KOPT-K1 (cell line): ENCODE data around the gene OTOG.

Source experiments
- H3K27ac ChIP-seq: fragments of 200-600 bp; sonication (generic); 2 replicates; pipeline ENCODE4 v1.5.1; 2016; ENCODE audit warnings: antibody characterized with exemption, mild to moderate bottlenecking, low read depth, low read length; ENCODE audit not compliant: poor library complexity, severe bottlenecking
- H3K36me3 ChIP-seq: fragments of 200-600 bp; sonication (generic); 2 replicates; pipeline ENCODE4 v1.5.1; 2017; ENCODE audit warnings: antibody characterized with exemption, mild to moderate bottlenecking, low read length, moderate library complexity; ENCODE audit not compliant: insufficient read depth
- H3K9me3 ChIP-seq: fragments of 200-600 bp; sonication (generic); 2 replicates; pipeline ENCODE4 v1.5.1; 2017; ENCODE audit warnings: antibody characterized with exemption, low read length, mild to moderate bottlenecking; ENCODE audit not compliant: insufficient read depth, poor library complexity, severe bottlenecking

Gene OTOG

DNA sequence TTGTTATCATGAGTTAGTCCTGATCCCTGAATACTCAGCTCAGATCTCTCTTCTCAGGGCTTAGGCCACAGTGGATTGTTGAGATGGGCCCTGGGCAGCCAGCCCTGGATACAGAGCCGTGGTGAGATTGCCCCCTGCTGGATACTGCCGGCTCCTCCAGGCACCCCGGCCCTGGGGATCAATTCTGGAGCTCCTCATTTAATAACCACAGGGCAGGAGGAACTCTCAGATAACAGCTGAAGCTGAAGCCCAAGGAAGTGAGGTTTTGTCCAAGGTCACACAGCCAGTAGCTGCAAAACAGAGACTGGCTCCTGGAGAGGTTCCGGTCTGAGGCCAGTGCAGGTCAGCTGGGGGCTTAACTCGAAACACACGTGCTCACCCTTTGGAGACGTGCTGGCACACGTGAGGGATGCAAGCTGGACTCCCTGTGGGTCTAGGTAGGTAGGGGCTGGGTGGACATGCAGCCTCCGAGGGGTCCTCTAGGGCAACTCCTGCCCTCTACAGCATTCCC lies 18.8 kb upstream of the OTOG start:
- Histone ChIP-seq H3K9me3 (no peaks in the 10 kb centered on the region), H3K36me3 (no peaks in the 10 kb centered on the region), H3K27ac (no peak overlapping the region)

DNA sequence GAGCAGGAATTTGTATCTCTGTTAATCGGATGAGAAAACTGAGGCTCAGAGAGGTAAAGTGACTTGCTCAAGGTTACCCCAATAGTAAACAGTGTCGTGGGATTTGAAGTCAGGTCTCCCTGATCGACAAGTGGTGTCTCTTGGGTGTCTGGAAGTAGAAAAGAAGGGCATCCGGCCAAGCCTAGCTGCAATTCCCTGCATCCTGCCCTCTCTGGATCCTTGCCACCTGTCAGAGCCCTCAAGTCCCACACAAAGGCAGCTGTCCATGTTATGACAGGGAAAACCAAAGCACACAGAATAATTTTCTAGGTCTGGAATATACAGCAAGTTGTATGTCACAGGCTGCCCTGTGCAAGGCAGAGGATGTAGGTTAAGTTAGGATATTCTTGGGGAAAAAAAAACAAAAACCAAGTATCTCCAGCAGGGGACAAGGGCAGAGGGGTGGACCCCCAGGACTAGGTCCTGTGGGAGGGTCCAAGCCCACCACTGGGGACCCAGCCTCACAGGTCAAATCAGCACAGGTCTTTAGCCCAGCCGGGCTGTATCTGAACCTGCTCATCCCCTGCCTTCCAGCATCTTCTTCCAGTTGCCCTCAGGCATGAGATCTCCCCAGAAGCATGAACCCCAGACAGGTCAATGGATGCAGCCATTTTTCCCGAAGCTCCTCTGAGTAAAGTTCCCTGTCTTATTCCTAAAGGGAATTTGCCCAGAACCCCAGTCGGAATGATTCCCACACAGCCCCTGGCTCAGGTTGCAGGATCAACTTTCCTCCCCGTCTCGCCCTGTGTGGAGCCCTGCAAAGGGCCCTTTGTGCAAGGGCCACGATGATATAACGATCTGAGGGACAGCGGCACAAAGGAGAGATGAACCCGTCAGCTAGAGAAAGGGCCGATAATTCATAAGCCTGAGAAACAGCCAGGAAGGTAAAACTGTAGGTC lies 17.9 kb upstream of the OTOG start:
- Histone ChIP-seq H3K36me3 (no peaks in the 10 kb centered on the region), H3K9me3 (no peaks in the 10 kb centered on the region), H3K27ac (no peak overlapping the region)

- Histone ChIP-seq H3K9me3 (no peaks in the 10 kb centered on the region), H3K27ac (no peak overlapping the region)
These were observed 17.2 kb upstream of the OTOG start for GRCh38 chr11:17529844-17530185.

DNA sequence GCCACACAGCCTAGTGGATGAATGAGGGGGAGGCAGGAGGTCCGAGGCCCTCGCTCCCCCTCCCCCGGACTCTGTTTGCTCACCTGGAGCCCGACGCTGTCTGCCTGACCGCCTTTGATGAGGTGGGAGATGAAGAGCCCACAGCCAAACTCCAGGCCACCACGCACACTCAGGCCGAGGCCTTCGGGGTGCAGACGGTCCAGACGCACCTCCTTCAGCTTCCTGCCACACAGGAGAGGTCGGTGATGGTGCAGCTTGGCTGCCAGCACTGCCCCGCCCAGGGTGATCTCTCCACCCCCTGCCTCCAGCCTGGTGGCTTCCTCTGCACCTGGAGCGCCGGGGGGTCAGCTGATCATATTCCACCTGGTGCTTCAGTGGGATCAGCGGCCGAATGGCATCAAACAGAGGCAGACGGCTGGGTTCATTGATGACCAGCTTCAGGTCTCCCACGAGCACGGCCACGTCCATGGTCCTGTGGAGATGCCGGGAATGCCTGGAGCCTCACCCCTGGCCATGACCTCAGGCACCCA lies 15.9 kb upstream of the OTOG start:
- Histone ChIP-seq H3K36me3 (no peaks in the 10 kb centered on the region), H3K9me3 (no peaks in the 10 kb centered on the region), H3K27ac (no peak overlapping the region)

More at GRCh38 chr11:17529844-17530185, 17.2 kb upstream of the OTOG start:
- H3K36me3 ChIP-seq: no peaks in the 10 kb centered on the region

GRCh38 chr11:17531636-17532113 lies 15.4 kb upstream of the OTOG start:
- no peaks in the 10 kb centered on the region for H3K9me3 ChIP-seq
- no peak overlapping the region for H3K27ac ChIP-seq
- no peaks in the 10 kb centered on the region for H3K36me3 ChIP-seq

- Histone ChIP-seq H3K36me3 (no peaks in the 10 kb centered on the region), H3K27ac (no peak overlapping the region), H3K9me3 (no peaks in the 10 kb centered on the region)
These were observed 14.3 kb upstream of the OTOG start for GRCh38 chr11:17532784-17533183.

- Histone ChIP-seq H3K9me3 (no peaks in the 10 kb centered on the region), H3K27ac (no peak overlapping the region), H3K36me3 (no peaks in the 10 kb centered on the region)
These were observed 13.7 kb upstream of the OTOG start for GRCh38 chr11:17533341-17533740.

GRCh38 chr11:17533778-17534415 lies 13.2 kb upstream of the OTOG start:
- no peaks in the 10 kb centered on the region for H3K9me3 ChIP-seq
- no peaks in the 10 kb centered on the region for H3K36me3 ChIP-seq
- H3K27ac ChIP-seq: no peak overlapping the region

- H3K36me3 ChIP-seq: no peaks in the 10 kb centered on the region
- H3K27ac ChIP-seq: no peak overlapping the region
- H3K9me3 ChIP-seq: no peaks in the 10 kb centered on the region
These were observed 11.6 kb upstream of the OTOG start for GRCh38 chr11:17535488-17535887.

- Histone ChIP-seq H3K27ac (no peak overlapping the region), H3K36me3 (no peaks in the 10 kb centered on the region), H3K9me3 (no peaks in the 10 kb centered on the region)
These were observed 9.8 kb upstream of the OTOG start for GRCh38 chr11:17537261-17537660.

- H3K9me3 ChIP-seq: no peaks in the 10 kb centered on the region
- H3K27ac ChIP-seq: no peak overlapping the region
- H3K36me3 ChIP-seq: no peaks in the 10 kb centered on the region
These were observed 9.0 kb upstream of the OTOG start for GRCh38 chr11:17538054-17538453.

- H3K36me3 ChIP-seq: no peaks in the 10 kb centered on the region
- H3K27ac ChIP-seq: no peak overlapping the region
These were observed 8.3 kb upstream of the OTOG start for GRCh38 chr11:17538731-17539130.

DNA sequence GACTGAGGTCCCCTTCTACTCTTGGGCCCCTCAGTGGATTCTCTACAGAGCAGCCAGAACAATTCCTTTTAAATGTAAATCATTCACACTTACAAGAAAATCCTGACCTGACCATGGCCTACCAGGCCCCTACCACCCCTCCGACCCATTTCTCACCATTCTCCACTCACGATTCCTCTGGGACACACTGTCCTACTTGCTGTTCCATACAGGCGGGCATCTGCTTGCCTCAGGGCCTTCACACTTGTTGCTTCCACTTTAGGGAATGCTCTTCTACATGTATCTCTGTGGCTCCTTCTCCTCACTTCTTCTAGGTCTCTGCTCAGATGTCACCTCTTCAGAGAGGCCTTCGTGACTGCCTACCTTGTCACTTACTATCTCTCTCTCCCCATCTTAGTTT lies 6.3 kb upstream of the OTOG start:
- H3K36me3 ChIP-seq: no peaks in the 10 kb centered on the region
- no peaks in the 10 kb centered on the region for H3K9me3 ChIP-seq
- no peak overlapping the region for H3K27ac ChIP-seq

More at GRCh38 chr11:17538731-17539130, 8.3 kb upstream of the OTOG start:
- H3K9me3 ChIP-seq: no peaks in the 10 kb centered on the region

DNA sequence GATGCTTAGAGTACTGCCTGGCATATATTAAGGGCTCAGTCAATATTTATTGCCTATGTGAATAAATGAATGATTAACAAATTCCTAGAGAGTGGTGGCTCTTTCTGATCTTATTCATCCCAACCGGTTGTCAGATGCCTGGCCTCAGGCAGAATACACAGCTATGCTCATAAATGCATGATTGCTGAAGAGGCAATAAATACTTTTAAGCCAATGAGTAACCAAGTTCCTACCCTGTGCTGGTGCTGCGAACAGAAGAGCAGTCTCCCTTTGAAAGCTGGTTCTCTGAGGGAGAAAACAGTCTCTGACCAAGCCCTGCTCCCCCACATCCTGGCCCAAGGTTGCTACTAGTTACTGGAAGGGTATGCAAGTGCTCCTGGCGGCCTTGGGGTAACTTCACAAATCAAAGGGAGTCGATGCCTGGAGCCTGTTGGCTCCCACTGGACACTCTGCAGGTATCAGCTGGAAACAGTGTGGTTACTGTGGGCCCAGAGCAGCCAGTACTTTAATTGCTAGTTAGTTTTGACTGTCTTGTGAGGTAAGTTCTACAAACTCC lies 5.7 kb upstream of the OTOG start:
- Histone ChIP-seq H3K27ac (no peak overlapping the region), H3K36me3 (no peaks in the 10 kb centered on the region), H3K9me3 (no peaks in the 10 kb centered on the region)

GRCh38 chr11:17542249-17542648 lies 4.8 kb upstream of the OTOG start:
- no peaks in the 10 kb centered on the region for H3K9me3 ChIP-seq
- no peak overlapping the region for H3K27ac ChIP-seq
- no peaks in the 10 kb centered on the region for H3K36me3 ChIP-seq
